HG03558 (cell line): ENCODE data around the gene CYFIP2.

Source experiments
- ATAC-seq: cut with Tn5 transposase; IDR thresholded peaks from one replicate; pipeline ENCODE4 v1.9.1; 2021; ENCODE audit warnings: moderate number of reproducible peaks; ENCODE audit not compliant: unreplicated experiment; ENCODE audit errors: extremely low read depth

CYFIP2 gene

GRCh38 chr5:157311595-157311994, 45.7 kb downstream of the CYFIP2 start:
- no peak for ATAC-seq

GRCh38 chr5:157312492-157312891, 46.6 kb downstream of the CYFIP2 start:
- peak; percentile 79 for ATAC-seq

- ATAC-seq, result no peak
These were observed 56.7 kb downstream of the CYFIP2 start for GRCh38 chr5:157322581-157322980.

- no peak for ATAC-seq
These were observed 57.3 kb downstream of the CYFIP2 start for GRCh38 chr5:157323107-157323706.

GRCh38 chr5:157324237-157324636, 58.3 kb downstream of the CYFIP2 start:
- no peak for ATAC-seq

GRCh38 chr5:157326440-157327005, 60.6 kb downstream of the CYFIP2 start:
- no peak for ATAC-seq

- ATAC-seq, result no peak
These were observed 61.8 kb downstream of the CYFIP2 start for GRCh38 chr5:157327771-157328170.

GRCh38 chr5:157328277-157328912, 62.5 kb downstream of the CYFIP2 start:
- peak; percentile 95 for ATAC-seq

GRCh38 chr5:157331807-157332206, 65.9 kb downstream of the CYFIP2 start:
- ATAC-seq, result no peak

GRCh38 chr5:157335534-157336422, 69.9 kb downstream of the CYFIP2 start:
- no peak for ATAC-seq

GRCh38 chr5:157336423-157336744, 70.5 kb downstream of the CYFIP2 start:
- ATAC-seq, result no peak

GRCh38 chr5:157339409-157339808, 73.5 kb downstream of the CYFIP2 start:
- ATAC-seq, result no peak

- no peak for ATAC-seq
These were observed 77.0 kb downstream of the CYFIP2 start for GRCh38 chr5:157342822-157343402.

- ATAC-seq, result no peak
These were observed 78.2 kb downstream of the CYFIP2 start for GRCh38 chr5:157343842-157344790.

GRCh38 chr5:157345067-157345466, 79.1 kb downstream of the CYFIP2 start:
- no peak for ATAC-seq

GRCh38 chr5:157345485-157345884, 79.6 kb downstream of the CYFIP2 start:
- no peak for ATAC-seq

- no peak for ATAC-seq
These were observed 81.6 kb downstream of the CYFIP2 start for GRCh38 chr5:157347301-157348048.

GRCh38 chr5:157348049-157348400, 82.1 kb downstream of the CYFIP2 start:
- no peak for ATAC-seq
